Activated B cell treated with CpG ODN at 0.5 μM for 24 hours (primary cell): ENCODE measurements around the gene SFPQ. TPM values are rescaled to one million over a fixed set of nuclear protein-coding genes. Genes with fewer than 3 reads are reported as not detected.

ENCODE experiments used
- ATAC-seq: fragments of 200-7000 bp; cut with Tn5 transposase; one replicate; pipeline ENCODE4 v1.10.0; 2021; ENCODE audit warnings: low read depth, mild to moderate bottlenecking, moderate library complexity
- CTCF ChIA-PET: fragments of 350-600 bp; sonication (Branson Sonifier 250); formaldehyde crosslinking; loops from one replicate; lab custom pipeline; 2021; ENCODE audit warnings: antibody characterized with exemption; lab: Charles Lee
- POLR2A ChIA-PET: fragments of 350-600 bp; sonication (Branson Sonifier 250); formaldehyde crosslinking; loops from one replicate; lab custom pipeline; 2021; ENCODE audit warnings: antibody characterized with exemption; lab: Charles Lee
- DNase-seq: peaks from one replicate; pipeline ENCODE4 v3.0.0; 2022
- H3K27ac Mint-ChIP-seq: one replicate; pipeline ENCODE4 v1.8.0; 2020; ENCODE audit warnings: mixed read lengths
- H3K27me3 Mint-ChIP-seq: one replicate; pipeline ENCODE4 v1.8.0; 2021; ENCODE audit warnings: mixed read lengths
- H3K36me3 Mint-ChIP-seq: one replicate; pipeline ENCODE4 v1.8.0; 2021; ENCODE audit warnings: low read depth, mixed read lengths
- H3K4me1 Mint-ChIP-seq: one replicate; pipeline ENCODE4 v1.8.0; 2021; ENCODE audit warnings: mixed read lengths
- H3K4me3 Mint-ChIP-seq: one replicate; pipeline ENCODE4 v1.8.0; 2020; ENCODE audit warnings: mild to moderate bottlenecking, mixed read lengths
- H3K9me3 Mint-ChIP-seq: one replicate; pipeline ENCODE4 v1.8.0; 2020; ENCODE audit warnings: mixed read lengths
- CTCF ChIP-seq: fragments of 200-600 bp; IDR thresholded peaks from one replicate; pipeline ENCODE4 v1.8.0; 2022; ENCODE audit warnings: antibody characterized with exemption, mild to moderate bottlenecking
- intact Hi-C: fragments of 100-400 bp; cut with micrococcal nuclease; formaldehyde crosslinking; loops from one replicate; pipeline ENCODE4 v1.15.1; 2024
- total RNA-seq: library from RNA; stranded (reverse); gene quantifications from 2 replicates; pipeline ENCODE4 v1.2.3, GENCODE V29; 2022

SFPQ gene
- total RNA-seq, 1 donor from 2014 or later: 429 TPM

DNA sequence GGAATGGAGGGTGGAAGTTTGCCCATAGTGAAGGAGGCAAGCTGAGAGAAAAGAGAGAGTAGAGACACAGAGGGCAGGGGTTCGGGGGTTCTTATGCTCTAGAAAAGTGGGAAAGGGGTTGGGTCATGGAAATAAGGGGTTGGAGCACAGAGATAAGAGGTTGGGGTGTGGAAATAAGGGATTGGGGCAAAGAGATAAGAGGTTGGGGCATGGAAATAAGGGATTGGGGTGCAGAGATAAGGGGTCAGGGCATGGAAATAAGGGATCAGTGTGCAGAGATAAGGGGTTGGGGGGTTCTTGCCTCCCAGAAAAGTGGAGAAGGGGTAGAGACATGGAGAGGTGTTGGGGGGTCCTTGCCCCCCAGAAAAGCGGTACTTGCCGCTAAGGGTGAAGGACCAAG is 56.2 kb downstream of the SFPQ start:
- no peaks in the 10 kb centered on the region for H3K9me3 Mint-ChIP-seq
- CTCF ChIA-PET: no interaction called here
- no peaks in the 10 kb centered on the region for H3K27me3 Mint-ChIP-seq
- H3K4me1 Mint-ChIP-seq: no peaks in the 10 kb centered on the region
- intact Hi-C loops: no loop called here
- no peak for TF ChIP-seq CTCF
- POLR2A ChIA-PET: no interaction called here
- H3K36me3 Mint-ChIP-seq: no peaks in the 10 kb centered on the region
- ATAC-seq (no peak), DNase-seq (no peak)
- H3K27ac Mint-ChIP-seq: no peak overlapping the region
- no peak overlapping the region for H3K4me3 Mint-ChIP-seq

Other genes with a start within 250 kb of the SFPQ start
- 16.7 and 20.0 TPM in 2 replicates for gene TMEM35B, start 207.8 kb downstream of the SFPQ start, total RNA-seq
- 34.7 and 41.6 TPM in 2 replicates for gene ZMYM6, start 161.2 kb downstream of the SFPQ start, total RNA-seq
- 7.4 and 9.0 TPM in 2 replicates for gene ZMYM1, start 113.8 kb downstream of the SFPQ start, total RNA-seq
- gene ZMYM4, start 75.6 kb upstream of the SFPQ start, total RNA-seq: 42.4 and 46.4 TPM in 2 replicates